ENCODE results near the gene ENTPD8. TPM values are rescaled to one million over a fixed set of nuclear protein-coding genes. Genes with fewer than 3 reads are reported as not detected.

ENTPD8 gene
- total RNA-seq, 1 experiment from 2014 or later = not detected

- no peaks in the 10 kb centered on the region for H3K9me3 ChIP-seq (ENCODE audit: low read length)
- no peak for ATAC-seq
- no peak for DNase-seq
- TF ChIP-seq EZH2phosphoT487 (IDR thresholded peaks at IDR 0.05; ENCODE audit: borderline replicate concordance, low read length) = no peak
- no peak for TF ChIP-seq CTCF (conservative IDR thresholded peaks at IDR 0.05; ENCODE audit: low read depth, low read length)
- H3K27ac ChIP-seq (ENCODE audit: low read length) = no peak overlapping the region
- no peaks in the 10 kb centered on the region for H3K9me2 ChIP-seq (replicated peaks; ENCODE audit: low read length)
- ChIA-PET CTCF (no interaction called here), POLR2A (ENCODE audit: unreplicated experiment) (no interaction called here)
- no peaks in the 10 kb centered on the region for H3K27me3 ChIP-seq (ENCODE audit: low read length)
- no peaks in the 10 kb centered on the region for H3K79me2 ChIP-seq (ENCODE audit: low read length)
- H4K20me1 ChIP-seq (ENCODE audit: low read length) = no peaks in the 10 kb centered on the region
- no peak overlapping the region for H3K9ac ChIP-seq (ENCODE audit: low read length)
- no peak overlapping the region for H3K4me3 ChIP-seq (ENCODE audit: low read length)
- no peaks in the 10 kb centered on the region for H3K4me1 ChIP-seq (ENCODE audit: insufficient read depth, low read length)
- no peak overlapping the region for H2AFZ ChIP-seq (ENCODE audit: low read length)
- H3K4me2 ChIP-seq (ENCODE audit: low read length) = no peak overlapping the region
- H3K36me3 ChIP-seq (ENCODE audit: low read depth, low read length) = no peaks in the 10 kb centered on the region
- no TSS peak for BruUV-seq (replicated peaks)
- no peaks in the 10 kb centered on the region for H3F3A ChIP-seq (ENCODE audit: low read length, unreplicated experiment)
- intact Hi-C loops (cut with micrococcal nuclease) = no loop called here
These were observed 34.5 kb upstream of the ENTPD8 start for GRCh38 chr9:137475666-137476065.

DNA sequence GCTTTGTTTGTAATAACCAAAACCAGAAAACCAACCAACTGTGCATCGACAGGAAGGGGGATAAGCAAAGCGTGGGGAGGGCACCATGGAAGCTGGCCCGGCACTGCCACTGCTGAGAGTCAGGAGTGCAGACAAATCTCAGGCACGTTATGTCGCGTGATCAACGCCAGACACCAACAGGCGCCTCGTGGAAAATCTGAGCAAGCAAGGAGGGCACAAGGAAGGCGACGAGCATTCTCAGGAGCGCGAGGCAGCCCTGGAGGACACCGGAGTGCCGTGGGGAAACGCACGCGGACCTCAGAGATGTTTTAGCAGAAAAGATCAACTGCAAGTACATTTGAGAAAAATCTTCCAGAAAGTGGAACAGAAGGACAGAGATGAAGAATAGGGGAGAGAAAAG is 33.1 kb upstream of the ENTPD8 start:
- Histone ChIP-seq H3K9me3 (ENCODE audit: low read length) (no peaks in the 10 kb centered on the region), H3F3A (ENCODE audit: low read length, unreplicated experiment) (no peaks in the 10 kb centered on the region), H3K79me2 (ENCODE audit: low read length) (no peaks in the 10 kb centered on the region), H2AFZ (ENCODE audit: low read length) (no peak overlapping the region), H3K4me1 (ENCODE audit: insufficient read depth, low read length) (no peaks in the 10 kb centered on the region), H3K27ac (ENCODE audit: low read length) (no peak overlapping the region), H3K4me2 (ENCODE audit: low read length) (no peak overlapping the region), H3K27me3 (ENCODE audit: low read length) (no peaks in the 10 kb centered on the region), H3K9me2 (replicated peaks; ENCODE audit: low read length) (no peaks in the 10 kb centered on the region), H3K36me3 (ENCODE audit: low read depth, low read length) (no peaks in the 10 kb centered on the region), H4K20me1 (ENCODE audit: low read length) (no peaks in the 10 kb centered on the region), H3K4me3 (ENCODE audit: low read length) (no peak overlapping the region), H3K9ac (ENCODE audit: low read length) (no peak overlapping the region)
- CTCF ChIA-PET = interaction anchor here (0.7 kb wide), 1 partner anchor 61 kb away, joined by 8 read pairs; no protein-coding TSS in a partner anchor
- no peak for TF ChIP-seq CTCF (conservative IDR thresholded peaks at IDR 0.05; ENCODE audit: low read depth, low read length)
- TF ChIP-seq EZH2phosphoT487 (IDR thresholded peaks at IDR 0.05; ENCODE audit: borderline replicate concordance, low read length) = no peak
- TF ChIP-seq EZH2 (IDR thresholded peaks at IDR 0.05; ENCODE audit: low read length, unreplicated experiment) = no peak
- ATAC-seq (no peak), DNase-seq (no peak)
- BruUV-seq (replicated peaks) = no TSS peak
- POLR2A ChIA-PET (ENCODE audit: unreplicated experiment) = no interaction called here
- intact Hi-C loops (cut with micrococcal nuclease) = no loop called here

GRCh38 chr9:137470785-137471184 is 29.6 kb upstream of the ENTPD8 start:
- Histone ChIP-seq H3K36me3 (ENCODE audit: low read depth, low read length) (no peaks in the 10 kb centered on the region), H3K27me3 (ENCODE audit: low read length) (no peaks in the 10 kb centered on the region), H3K79me2 (ENCODE audit: low read length) (no peaks in the 10 kb centered on the region), H3F3A (ENCODE audit: low read length, unreplicated experiment) (no peaks in the 10 kb centered on the region), H3K9ac (ENCODE audit: low read length) (no peak overlapping the region), H3K9me2 (replicated peaks; ENCODE audit: low read length) (no peaks in the 10 kb centered on the region), H3K9me3 (ENCODE audit: low read length) (no peaks in the 10 kb centered on the region), H3K27ac (ENCODE audit: low read length) (no peak overlapping the region), H3K4me2 (ENCODE audit: low read length) (no peak overlapping the region), H2AFZ (ENCODE audit: low read length) (no peak overlapping the region), H4K20me1 (ENCODE audit: low read length) (no peaks in the 10 kb centered on the region), H3K4me1 (ENCODE audit: insufficient read depth, low read length) (no peaks in the 10 kb centered on the region), H3K4me3 (ENCODE audit: low read length) (no peak overlapping the region)
- BruUV-seq (replicated peaks) = no TSS peak
- ChIA-PET POLR2A (ENCODE audit: unreplicated experiment) (interaction anchor here (0.5 kb wide), 1 partner anchor 38 kb away, joined by 5 read pairs; no protein-coding TSS in a partner anchor), CTCF (no interaction called here)
- TF ChIP-seq EZH2phosphoT487 (IDR thresholded peaks at IDR 0.05; ENCODE audit: borderline replicate concordance, low read length) = no peak
- TF ChIP-seq CTCF (conservative IDR thresholded peaks at IDR 0.05; ENCODE audit: low read depth, low read length) = no peak
- no peak for TF ChIP-seq EZH2 (IDR thresholded peaks at IDR 0.05; ENCODE audit: low read length, unreplicated experiment)
- DNase-seq (no peak), ATAC-seq (no peak)
- intact Hi-C loops (cut with micrococcal nuclease) = no loop called here
